ENCODE results near the gene PTPN14.
"Not testable (repeated sequence)": the region's sequence is repeated elsewhere in the genome, so short reads cannot be mapped to it uniquely, and the experiment has no call there.

The PTPN14 gene

GRCh38 chr1:214537872-214538473 is 13.4 kb downstream of the PTPN14 start:
- H3K9me3 ChIP-seq (ENCODE audit: insufficient read depth, low read depth, low read length): no peaks in the 10 kb centered on the region
- no peak overlapping the region for H3K9ac ChIP-seq (ENCODE audit: low read depth, low read length)
- no peak overlapping the region for H3K27ac ChIP-seq (ENCODE audit: low read length)
- peaks cover 15% of the 10 kb centered on the region for H3K4me1 ChIP-seq (ENCODE audit: insufficient read depth, low read length)
- H3K36me3 ChIP-seq (ENCODE audit: insufficient read depth, low read depth, low read length): no peaks in the 10 kb centered on the region
- H3K4me3 ChIP-seq (ENCODE audit: low read length): no peak overlapping the region
- no peaks in the 10 kb centered on the region for H3K27me3 ChIP-seq (ENCODE audit: insufficient read depth, low read length)

GRCh38 chr1:214537219-214537618 is 14.2 kb downstream of the PTPN14 start:
- Histone ChIP-seq H3K27me3 (ENCODE audit: insufficient read depth, low read length) (no peaks in the 10 kb centered on the region), H3K4me1 (ENCODE audit: insufficient read depth, low read length) (peaks cover 15% of the 10 kb centered on the region), H3K9me3 (ENCODE audit: insufficient read depth, low read depth, low read length) (no peaks in the 10 kb centered on the region), H3K9ac (ENCODE audit: low read depth, low read length) (no peak overlapping the region), H3K27ac (ENCODE audit: low read length) (no peak overlapping the region), H3K36me3 (ENCODE audit: insufficient read depth, low read depth, low read length) (no peaks in the 10 kb centered on the region), H3K4me3 (ENCODE audit: low read length) (no peak overlapping the region)

GRCh38 chr1:214532070-214532469 is 19.3 kb downstream of the PTPN14 start:
- no peaks in the 10 kb centered on the region for H3K4me1 ChIP-seq (ENCODE audit: insufficient read depth, low read length)
- no peaks in the 10 kb centered on the region for H3K27me3 ChIP-seq (ENCODE audit: insufficient read depth, low read length)
- H3K4me3 ChIP-seq (ENCODE audit: low read length): no peak overlapping the region
- H3K9me3 ChIP-seq (ENCODE audit: insufficient read depth, low read depth, low read length): no peaks in the 10 kb centered on the region
- H3K9ac ChIP-seq (ENCODE audit: low read depth, low read length): no peak overlapping the region
- no peaks in the 10 kb centered on the region for H3K36me3 ChIP-seq (ENCODE audit: insufficient read depth, low read depth, low read length)
- H3K27ac ChIP-seq (ENCODE audit: low read length): no peak overlapping the region

- Histone ChIP-seq H3K27me3 (ENCODE audit: insufficient read depth, low read length) (no peaks in the 10 kb centered on the region), H3K9ac (ENCODE audit: low read depth, low read length) (no peak overlapping the region), H3K9me3 (ENCODE audit: insufficient read depth, low read depth, low read length) (no peaks in the 10 kb centered on the region), H3K36me3 (ENCODE audit: insufficient read depth, low read depth, low read length) (no peaks in the 10 kb centered on the region), H3K27ac (ENCODE audit: low read length) (no peak overlapping the region), H3K4me3 (ENCODE audit: low read length) (no peak overlapping the region), H3K4me1 (ENCODE audit: insufficient read depth, low read length) (peaks cover 9% of the 10 kb centered on the region; the same call in 1 of the 2 replicates)
These were observed 25.8 kb downstream of the PTPN14 start for GRCh38 chr1:214525535-214526019.

- peaks cover 13% of the 10 kb centered on the region for H3K4me1 ChIP-seq (ENCODE audit: insufficient read depth, low read length)
- H3K36me3 ChIP-seq (ENCODE audit: insufficient read depth, low read depth, low read length): no peaks in the 10 kb centered on the region
- no peak overlapping the region for H3K27ac ChIP-seq (ENCODE audit: low read length)
- no peak overlapping the region for H3K9ac ChIP-seq (ENCODE audit: low read depth, low read length)
- H3K9me3 ChIP-seq (ENCODE audit: insufficient read depth, low read depth, low read length): no peaks in the 10 kb centered on the region
- H3K4me3 ChIP-seq (ENCODE audit: low read length): no peak overlapping the region
- no peaks in the 10 kb centered on the region for H3K27me3 ChIP-seq (ENCODE audit: insufficient read depth, low read length)
These were observed 26.6 kb downstream of the PTPN14 start for GRCh38 chr1:214524824-214525223.

- H3K9ac ChIP-seq (ENCODE audit: low read depth, low read length): no peak overlapping the region
- peaks cover 13% of the 10 kb centered on the region for H3K4me1 ChIP-seq (ENCODE audit: insufficient read depth, low read length)
- H3K9me3 ChIP-seq (ENCODE audit: insufficient read depth, low read depth, low read length): no peaks in the 10 kb centered on the region
- H3K36me3 ChIP-seq (ENCODE audit: insufficient read depth, low read depth, low read length): no peaks in the 10 kb centered on the region
- no peak overlapping the region for H3K4me3 ChIP-seq (ENCODE audit: low read length)
- H3K27ac ChIP-seq (ENCODE audit: low read length): no peak overlapping the region
- no peaks in the 10 kb centered on the region for H3K27me3 ChIP-seq (ENCODE audit: insufficient read depth, low read length)
These were observed 28.1 kb downstream of the PTPN14 start for GRCh38 chr1:214523124-214523824.

- H3K4me1 ChIP-seq (ENCODE audit: insufficient read depth, low read length): peaks cover 13% of the 10 kb centered on the region
- H3K9me3 ChIP-seq (ENCODE audit: insufficient read depth, low read depth, low read length); H3K36me3 ChIP-seq (ENCODE audit: insufficient read depth, low read depth, low read length); H3K9ac ChIP-seq (ENCODE audit: low read depth, low read length); H3K4me3 ChIP-seq (ENCODE audit: low read length); H3K27me3 ChIP-seq (ENCODE audit: insufficient read depth, low read length); H3K27ac ChIP-seq (ENCODE audit: low read length): not testable (repeated sequence)
These were observed 29.9 kb downstream of the PTPN14 start for GRCh38 chr1:214521458-214521857.

- H3K9me3 ChIP-seq (ENCODE audit: insufficient read depth, low read depth, low read length): no peaks in the 10 kb centered on the region
- H3K4me1 ChIP-seq (ENCODE audit: insufficient read depth, low read length): peaks cover 20% of the 10 kb centered on the region
- H3K4me3 ChIP-seq (ENCODE audit: low read length): no peak overlapping the region
- H3K27ac ChIP-seq (ENCODE audit: low read length): no peak overlapping the region
- no peak overlapping the region for H3K9ac ChIP-seq (ENCODE audit: low read depth, low read length)
- H3K27me3 ChIP-seq (ENCODE audit: insufficient read depth, low read length): peaks cover 15% of the 10 kb centered on the region; the same call in 1 of the 2 replicates
- H3K36me3 ChIP-seq (ENCODE audit: insufficient read depth, low read depth, low read length): no peaks in the 10 kb centered on the region
These were observed 30.7 kb downstream of the PTPN14 start for GRCh38 chr1:214520544-214521165.

- H3K27me3 ChIP-seq (ENCODE audit: insufficient read depth, low read length): peaks cover 36% of the 10 kb centered on the region; the same call in 1 of the 2 replicates
- H3K27ac ChIP-seq (ENCODE audit: low read length): no peak overlapping the region
- peaks cover 38% of the 10 kb centered on the region for H3K4me1 ChIP-seq (ENCODE audit: insufficient read depth, low read length)
- H3K4me3 ChIP-seq (ENCODE audit: low read length): no peak overlapping the region
- H3K36me3 ChIP-seq (ENCODE audit: insufficient read depth, low read depth, low read length): no peaks in the 10 kb centered on the region
- no peak overlapping the region for H3K9ac ChIP-seq (ENCODE audit: low read depth, low read length)
- no peaks in the 10 kb centered on the region for H3K9me3 ChIP-seq (ENCODE audit: insufficient read depth, low read depth, low read length)
These were observed 33.0 kb downstream of the PTPN14 start for GRCh38 chr1:214518361-214518760.

GRCh38 chr1:214516434-214517326 is 34.7 kb downstream of the PTPN14 start:
- H3K4me1 ChIP-seq (ENCODE audit: insufficient read depth, low read length): peaks cover 38% of the 10 kb centered on the region
- no peak overlapping the region for H3K9ac ChIP-seq (ENCODE audit: low read depth, low read length)

More at GRCh38 chr1:214516434-214517326, 34.7 kb downstream of the PTPN14 start:
- no peaks in the 10 kb centered on the region for H3K9me3 ChIP-seq (ENCODE audit: insufficient read depth, low read depth, low read length)
- H3K4me3 ChIP-seq (ENCODE audit: low read length): no peak overlapping the region
- peaks cover 49% of the 10 kb centered on the region; the same call in 1 of the 2 replicates for H3K27me3 ChIP-seq (ENCODE audit: insufficient read depth, low read length)
- H3K36me3 ChIP-seq (ENCODE audit: insufficient read depth, low read depth, low read length): no peaks in the 10 kb centered on the region
- no peak overlapping the region for H3K27ac ChIP-seq (ENCODE audit: low read length)

Measured in iPS-20b (cell line).